Spleen (tissue), 11 donors: ENCODE measurements around the gene RERG. TPM values are rescaled to one million over a fixed set of nuclear protein-coding genes. Genes with fewer than 3 reads are reported as not detected.

Experiments
- DNase-seq: peaks from one replicate; pipeline ENCODE4 v3.0.0-alpha.2; 2020
- H3K27ac ChIP-seq, 8 donors: fragments of 200-600 bp; sonication (generic) in 7 of 8; 1 replicate in 4 of 8; 2 replicates in 4 of 8; pipeline versions ENCODE4 v1.5.0 to v1.8.0; 2016 to 2021; ENCODE audit warnings: inconsistent platforms in 4 of 8, mild to moderate bottlenecking in 4 of 8, moderate library complexity in 1 of 8
- H3K27me3 ChIP-seq, 7 donors: fragments of 200-600 bp; sonication (generic) in 6 of 7; replicated peaks in 1 of 7; 1 replicate in 4 of 7; 2 replicates in 3 of 7; pipeline versions ENCODE4 v1.5.0 to v1.8.0; 2016 to 2021; ENCODE audit warnings: inconsistent platforms in 3 of 7, mild to moderate bottlenecking in 1 of 7
- H3K36me3 ChIP-seq, 6 donors: fragments of 200-600 bp; sonication (generic) in 5 of 6; 1 replicate in 4 of 6; 2 replicates in 2 of 6; pipeline versions ENCODE4 v1.5.0 to v1.8.0; 2016 to 2021; ENCODE audit warnings: inconsistent platforms in 2 of 6
- H3K4me1 ChIP-seq, 6 donors: fragments of 200-600 bp; sonication (generic) in 5 of 6; 1 replicate in 3 of 6; 2 replicates in 3 of 6; pipeline versions ENCODE4 v1.5.0 to v1.8.0; 2016 to 2021; ENCODE audit warnings: inconsistent platforms in 3 of 6
- H3K4me3 ChIP-seq, 8 donors: fragments of 200-600 bp; sonication (generic) in 7 of 8; 1 replicate in 4 of 8; 2 replicates in 4 of 8; pipeline versions ENCODE4 v1.5.0 to v1.8.0; 2016 to 2021; ENCODE audit warnings: inconsistent platforms in 4 of 8, mild to moderate bottlenecking in 4 of 8, moderate library complexity in 2 of 8
- H3K9me3 ChIP-seq, 8 donors: fragments of 200-600 bp; sonication (generic) in 7 of 8; 1 replicate in 4 of 8; 2 replicates in 4 of 8; pipeline versions ENCODE4 v1.5.0 to v1.8.0; 2016 to 2021; ENCODE audit warnings: inconsistent platforms in 4 of 8
- CTCF ChIP-seq, 11 experiments: fragments of 200-600 bp in 7 of 11; fragments of 450-650 bp in 4 of 11; sonication (generic) in 4 of 11; IDR thresholded peaks in 8 of 11; conservative IDR thresholded peaks in 3 of 11; 1 replicate in 7 of 11; 2 replicates in 4 of 11; pipeline versions ENCODE4 v1.4.0 to v1.8.0; 2016 to 2021; ENCODE audit warnings: antibody characterized with exemption in 11 of 11, inconsistent platforms in 4 of 11, mild to moderate bottlenecking in 1 of 11
- POLR2A ChIP-seq, 3 donors: fragments of 450-650 bp; IDR thresholded peaks; one replicate each; pipeline ENCODE4 v1.5.1; 2017; ENCODE audit warnings: antibody characterized with exemption in 3 of 3, mild to moderate bottlenecking in 1 of 3
- POLR2AphosphoS5 ChIP-seq, 3 donors: sonication (generic); formaldehyde crosslinking; IDR thresholded peaks; one replicate each; pipeline ENCODE4 v1.5.1; 2017; ENCODE audit warnings: antibody characterized with exemption in 3 of 3
- WGBS, 5 donors: extraction: QIAGEN DNeasy Blood & Tissue Kit in 3 of 5; methylation state at CpG; one replicate each; pipeline versions ENCODE4 v1.1.5 to v1.1.7; 2013 to 2018; 5-methylcytosine and 5-hydroxymethylcytosine counted together
- intact Hi-C: fragments of 100-400 bp; cut with DNase I; formaldehyde crosslinking; loops from one replicate; pipeline ENCODE4 v1.15.0; 2023; ENCODE audit warnings: low total_unique reads
- polyA plus RNA-seq, 3 donors: library from polyadenylated mRNA; stranded (reverse); fragments of 200-250 nt; gene quantifications; one replicate each; pipeline ENCODE4 v1.2.1, GENCODE V29; 2013
- total RNA-seq, 7 donors: library from RNA; depleted of rRNA in 3 of 7; stranded (reverse); fragments of >200 nt in 3 of 7; fragmentation: NEBNext Ultra II Directional in 4 of 7; extraction: Animal tissue kit (Norgen Biotek cat#: 25700) in 4 of 7; gene quantifications; one replicate each; pipeline versions ENCODE4 v1.1.0 to v1.2.1, GENCODE V29; 2016 to 2021
- donor health status: healthy with polysubstance abuse.
- donor health status: DM: no; HTN: no; CAD: no; lungs with moderate emphysema.
- donor health status: DM: no; HTN: no; CAD: no.
- donor health status: Bipolar disorder and iron deficiency.
- donor health status: healthy.
- donor health status: DM: no; HTN: no; CAD: no.
- donor health status: DM: yes; HTN: yes; CAD: no.

The RERG gene
- total and polyA plus RNA-seq, 10 donors, result 10.1 to 74.7 (median 38.0) TPM

DNA sequence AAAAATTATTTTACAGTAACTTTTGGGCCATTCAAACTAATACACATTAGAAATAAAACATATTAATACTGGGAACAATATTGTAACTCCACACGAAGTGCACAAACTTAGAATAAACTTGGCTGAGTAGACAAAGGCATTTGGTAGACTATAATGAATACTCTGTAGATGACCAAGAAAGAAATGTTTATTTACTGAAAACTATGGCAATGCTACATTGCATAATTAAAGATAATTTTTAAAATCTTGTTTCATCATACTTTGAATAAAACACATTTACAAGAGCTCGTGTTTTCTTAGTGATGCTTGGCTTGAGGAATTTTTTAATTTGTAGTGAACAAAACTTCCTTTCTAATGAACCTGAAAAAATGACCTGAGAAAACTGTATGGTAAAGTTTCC lies 21.3 kb downstream of the RERG start:
- TF ChIP-seq POLR2AphosphoS5 (IDR thresholded peaks at IDR 0.05) (no peak), CTCF (IDR thresholded peaks at IDR 0.05 in 8 of 11, conservative IDR thresholded peaks at IDR 0.05 in 3 of 11) (no peak), POLR2A (IDR thresholded peaks at IDR 0.05) (no peak)
- Histone ChIP-seq H3K4me3 (no peak overlapping the region), H3K36me3 (no peaks in the 10 kb centered on the region), H3K9me3 (peaks cover 0 to 9% (median 0%) of the 10 kb centered on the region in 8 donors), H3K27me3 (no peaks in the 10 kb centered on the region), H3K27ac (peak overlapping the region in 3 of 8 donors; percentile 6 to 56 (median 17)), H3K4me1 (peaks cover 0 to 5% (median 0%) of the 10 kb centered on the region in 6 donors)
- intact Hi-C loops, result no loop called here
- WGBS, 5 donors, result 54 to 82% (median 76%) methylated on average over 2 of the region's 2 CpGs
- no peak for DNase-seq

DNA sequence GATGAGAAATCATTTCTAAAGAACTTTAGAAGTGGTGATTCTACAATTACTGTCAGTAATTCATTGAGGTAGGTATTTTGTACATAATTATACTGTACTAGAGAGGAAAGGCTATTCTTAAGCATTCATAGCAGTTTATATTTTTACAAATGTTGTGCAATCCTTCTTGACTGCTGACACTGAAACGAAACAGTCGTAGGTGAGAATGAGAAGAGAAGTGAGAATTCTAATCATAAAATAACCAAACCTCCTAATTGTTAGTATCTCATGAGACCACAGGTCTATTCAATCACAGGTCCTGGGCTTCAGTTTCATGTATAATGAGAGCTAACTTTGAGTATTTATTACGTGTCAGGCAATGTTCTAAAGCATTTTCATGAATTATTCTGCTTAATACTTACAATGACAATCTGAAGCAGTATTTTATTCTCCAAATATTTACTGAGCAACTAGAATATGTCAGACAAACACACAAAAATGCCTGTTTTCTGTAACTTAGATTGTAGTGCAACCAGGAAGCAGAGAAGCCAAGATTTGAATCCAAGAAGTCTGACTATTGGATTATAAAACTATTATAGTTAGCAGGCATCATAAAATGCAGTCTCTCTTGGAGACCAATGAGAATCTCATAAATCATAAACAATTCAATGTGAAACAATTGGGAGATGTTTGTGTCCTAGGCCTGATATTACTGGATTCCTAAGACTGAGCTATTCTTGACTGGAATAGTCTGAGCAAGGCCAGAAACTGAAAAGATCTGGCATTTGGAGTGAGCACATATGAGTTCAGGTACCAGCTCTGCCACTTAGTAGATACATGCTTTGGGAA lies 24.3 kb downstream of the RERG start:
- TF ChIP-seq POLR2A (IDR thresholded peaks at IDR 0.05) (no peak), CTCF (IDR thresholded peaks at IDR 0.05 in 8 of 11, conservative IDR thresholded peaks at IDR 0.05 in 3 of 11) (no peak), POLR2AphosphoS5 (IDR thresholded peaks at IDR 0.05) (no peak)
- Histone ChIP-seq H3K9me3 (no peaks in the 10 kb centered on the region), H3K4me1 (peaks cover 0 to 7% (median 0%) of the 10 kb centered on the region in 6 donors), H3K4me3 (no peak overlapping the region), H3K36me3 (no peaks in the 10 kb centered on the region), H3K27me3 (peaks cover 0 to 5% (median 0%) of the 10 kb centered on the region in 7 donors), H3K27ac (peak overlapping the region in 1 of 8 donors; percentile 26)
- WGBS, 5 donors, result 69 to 84% (median 74%) methylated on average over 3 of the region's 3 CpGs
- DNase-seq, result no peak
- intact Hi-C loops, result no loop called here

GRCh38 chr12:15196221-15196620 lies 25.0 kb downstream of the RERG start:
- DNase-seq, result no peak
- no peaks in the 10 kb centered on the region for H3K36me3 ChIP-seq
- H3K4me1 ChIP-seq, result peaks cover 0 to 7% (median 0%) of the 10 kb centered on the region in 6 donors
- no peak overlapping the region for H3K4me3 ChIP-seq
- WGBS, 5 donors, result 50 to 61% (median 59%) methylated on average over 3 of the region's 3 CpGs
- TF ChIP-seq POLR2A (IDR thresholded peaks at IDR 0.05) (no peak), CTCF (IDR thresholded peaks at IDR 0.05 in 8 of 11, conservative IDR thresholded peaks at IDR 0.05 in 3 of 11) (no peak), POLR2AphosphoS5 (IDR thresholded peaks at IDR 0.05) (no peak)
- H3K27ac ChIP-seq, result peak overlapping the region in 1 of 8 donors; percentile 26
- H3K27me3 ChIP-seq, result peaks cover 0 to 5% (median 0%) of the 10 kb centered on the region in 7 donors
- intact Hi-C loops, result no loop called here
- no peaks in the 10 kb centered on the region for H3K9me3 ChIP-seq
